Measurements from ENCODE around the gene COL6A5. TPM values are rescaled to one million over a fixed set of nuclear protein-coding genes. Genes with fewer than 3 reads are reported as not detected.

The COL6A5 gene
- total and polyA plus RNA-seq, 9 of the 15 experiments (the other 6 are each of a cell fraction or from before 2014, with no cell fraction given) = 1.5 to 9.7 (median 5.6) TPM

DNA sequence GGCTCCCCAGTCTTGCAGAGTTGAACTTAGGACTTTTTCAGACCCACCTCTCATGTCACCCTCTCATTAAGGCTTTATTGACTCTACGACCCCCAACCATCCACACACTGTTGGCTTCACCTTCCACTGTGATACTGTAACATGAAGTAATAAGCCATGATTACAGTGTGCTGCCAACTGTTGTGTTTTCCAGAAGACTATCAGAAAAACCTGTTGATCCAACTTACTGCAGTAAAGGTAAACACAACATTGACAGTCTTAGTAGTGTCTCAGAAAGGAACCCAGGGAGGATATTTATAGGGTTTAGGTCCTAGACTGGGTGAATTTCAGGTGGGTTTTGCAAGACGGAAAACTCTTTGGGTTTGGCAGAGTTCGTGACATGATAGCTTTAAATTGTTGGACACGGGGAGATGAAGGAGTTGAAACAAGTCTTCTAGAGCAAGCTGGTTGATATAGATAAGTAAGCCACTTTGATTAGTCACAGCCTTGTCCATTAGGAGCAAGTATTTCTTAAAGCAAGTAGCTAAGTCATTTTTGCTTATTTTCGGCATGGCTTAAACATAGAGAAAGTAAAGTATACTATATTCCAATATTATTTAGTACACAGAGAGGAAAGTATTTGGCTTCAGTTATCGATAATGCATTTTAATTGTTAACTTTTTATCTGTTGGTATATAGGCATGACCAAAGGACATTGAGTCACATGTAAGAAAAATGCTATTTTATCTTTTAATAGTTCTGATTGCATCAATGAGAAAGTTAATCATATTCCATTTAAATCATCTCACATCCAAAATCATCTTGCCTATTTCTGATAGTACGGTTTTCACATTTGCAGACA, 2.4 kb upstream of the COL6A5 start (continued):
- TF ChIP-seq, protein P1, sequence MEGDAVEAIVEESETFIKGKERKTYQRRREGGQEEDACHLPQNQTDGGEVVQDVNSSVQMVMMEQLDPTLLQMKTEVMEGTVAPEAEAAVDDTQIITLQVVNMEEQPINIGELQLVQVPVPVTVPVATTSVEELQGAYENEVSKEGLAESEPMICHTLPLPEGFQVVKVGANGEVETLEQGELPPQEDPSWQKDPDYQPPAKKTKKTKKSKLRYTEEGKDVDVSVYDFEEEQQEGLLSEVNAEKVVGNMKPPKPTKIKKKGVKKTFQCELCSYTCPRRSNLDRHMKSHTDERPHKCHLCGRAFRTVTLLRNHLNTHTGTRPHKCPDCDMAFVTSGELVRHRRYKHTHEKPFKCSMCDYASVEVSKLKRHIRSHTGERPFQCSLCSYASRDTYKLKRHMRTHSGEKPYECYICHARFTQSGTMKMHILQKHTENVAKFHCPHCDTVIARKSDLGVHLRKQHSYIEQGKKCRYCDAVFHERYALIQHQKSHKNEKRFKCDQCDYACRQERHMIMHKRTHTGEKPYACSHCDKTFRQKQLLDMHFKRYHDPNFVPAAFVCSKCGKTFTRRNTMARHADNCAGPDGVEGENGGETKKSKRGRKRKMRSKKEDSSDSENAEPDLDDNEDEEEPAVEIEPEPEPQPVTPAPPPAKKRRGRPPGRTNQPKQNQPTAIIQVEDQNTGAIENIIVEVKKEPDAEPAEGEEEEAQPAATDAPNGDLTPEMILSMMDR (IDR thresholded peaks at IDR 0.05 in 2 of 3, conservative IDR thresholded peaks at IDR 0.05 in 1 of 3; ENCODE audit: insufficient read depth in 2 of 3, low read depth in 1 of 3, low read length in 3 of 3) = no peak
- no peak for TF ChIP-seq LARP7 (IDR thresholded peaks at IDR 0.05)
- TF ChIP-seq HNRNPUL1 (IDR thresholded peaks at IDR 0.05; ENCODE audit: low read length) = no peak
- no peak for TF ChIP-seq RAD51 (IDR thresholded peaks at IDR 0.05; ENCODE audit: borderline replicate concordance, low read depth)
- TF ChIP-seq ZEB2 (IDR thresholded peaks at IDR 0.05) = peak; percentile 36; the same call in 1 of the 2 replicates
- no peak for TF ChIP-seq ERF (CRISPR knock-in tag; IDR thresholded peaks at IDR 0.05)
- no peak for TF ChIP-seq NR4A1 (CRISPR knock-in tag; IDR thresholded peaks at IDR 0.05)
- no peak for TF ChIP-seq NR4A1 (tag; IDR thresholded peaks at IDR 0.05)
- peak in 1 of 2 experiments; percentile 68; a peak in 1 of 4 replicates for TF ChIP-seq ARNT (IDR thresholded peaks at IDR 0.05)
- no peak for TF ChIP-seq ZFPM2 (CRISPR knock-in tag; IDR thresholded peaks at IDR 0.05)
- TF ChIP-seq, protein P2, sequence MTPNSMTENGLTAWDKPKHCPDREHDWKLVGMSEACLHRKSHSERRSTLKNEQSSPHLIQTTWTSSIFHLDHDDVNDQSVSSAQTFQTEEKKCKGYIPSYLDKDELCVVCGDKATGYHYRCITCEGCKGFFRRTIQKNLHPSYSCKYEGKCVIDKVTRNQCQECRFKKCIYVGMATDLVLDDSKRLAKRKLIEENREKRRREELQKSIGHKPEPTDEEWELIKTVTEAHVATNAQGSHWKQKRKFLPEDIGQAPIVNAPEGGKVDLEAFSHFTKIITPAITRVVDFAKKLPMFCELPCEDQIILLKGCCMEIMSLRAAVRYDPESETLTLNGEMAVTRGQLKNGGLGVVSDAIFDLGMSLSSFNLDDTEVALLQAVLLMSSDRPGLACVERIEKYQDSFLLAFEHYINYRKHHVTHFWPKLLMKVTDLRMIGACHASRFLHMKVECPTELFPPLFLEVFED (CRISPR knock-in tag; conservative IDR thresholded peaks at IDR 0.05) = no peak
- TF ChIP-seq ZNF3 (CRISPR knock-in tag; IDR thresholded peaks at IDR 0.05) = no peak
- TF ChIP-seq, protein P3, sequence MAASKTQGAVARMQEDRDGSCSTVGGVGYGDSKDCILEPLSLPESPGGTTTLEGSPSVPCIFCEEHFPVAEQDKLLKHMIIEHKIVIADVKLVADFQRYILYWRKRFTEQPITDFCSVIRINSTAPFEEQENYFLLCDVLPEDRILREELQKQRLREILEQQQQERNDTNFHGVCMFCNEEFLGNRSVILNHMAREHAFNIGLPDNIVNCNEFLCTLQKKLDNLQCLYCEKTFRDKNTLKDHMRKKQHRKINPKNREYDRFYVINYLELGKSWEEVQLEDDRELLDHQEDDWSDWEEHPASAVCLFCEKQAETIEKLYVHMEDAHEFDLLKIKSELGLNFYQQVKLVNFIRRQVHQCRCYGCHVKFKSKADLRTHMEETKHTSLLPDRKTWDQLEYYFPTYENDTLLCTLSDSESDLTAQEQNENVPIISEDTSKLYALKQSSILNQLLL (CRISPR knock-in tag; IDR thresholded peaks at IDR 0.05; ENCODE audit: borderline replicate concordance) = no peak
- TF ChIP-seq RBBP5 (IDR thresholded peaks at IDR 0.05; ENCODE audit: borderline replicate concordance, insufficient read depth, low read length, poor library complexity, severe bottlenecking) = no peak
- 0 out of 4 replicates have a peak, but pooled peaks of 1 of the 2 experiments have one; percentile 23 for TF ChIP-seq ETV6 (IDR thresholded peaks at IDR 0.05; ENCODE audit: borderline replicate concordance in 1 of 2, low read depth in 2 of 2, low read length in 1 of 2)
- TF ChIP-seq ETV6 (CRISPR knock-in tag; IDR thresholded peaks at IDR 0.05; ENCODE audit: borderline replicate concordance) = no peak
- TF ChIP-seq GTF2E2 (tag; IDR thresholded peaks at IDR 0.05) = no peak
- no peak for TF ChIP-seq RBM14 (IDR thresholded peaks at IDR 0.05; ENCODE audit: borderline replicate concordance, insufficient read depth, low read depth, low read length)
- no peak for TF ChIP-seq ILK (tag; IDR thresholded peaks at IDR 0.05; ENCODE audit: borderline replicate concordance, low read depth)
- no peak for TF ChIP-seq HDAC3 (IDR thresholded peaks at IDR 0.05; ENCODE audit: borderline replicate concordance, partially characterized antibody)
- TF ChIP-seq HEY1 (CRISPR knock-in tag; IDR thresholded peaks at IDR 0.05; ENCODE audit: borderline replicate concordance) = no peak
- no peak for TF ChIP-seq SRSF3 (IDR thresholded peaks at IDR 0.05; ENCODE audit: insufficient read depth, low read length)
- TF ChIP-seq ESRRA (IDR thresholded peaks at IDR 0.05; ENCODE audit: borderline replicate concordance, low read depth) = no peak
- TF ChIP-seq ZKSCAN8 (CRISPR knock-in tag; IDR thresholded peaks at IDR 0.05) = peak; percentile 59; the same call in 1 of the 2 replicates
- TF ChIP-seq GTF2F1 (IDR thresholded peaks at IDR 0.05; ENCODE audit: low read depth, low read length) = no peak

Data from K562 (cell line).